ENCODE measurements around the gene SORT1.
A peak's percentile ranks its signal among the peaks of the same experiment; 100 is the strongest.

The SORT1 gene

GRCh38 chr1:109272831-109273547, 124.7 kb downstream of the SORT1 start:
- no peak for DNase-seq (ENCODE audit: low spot score)

DNA sequence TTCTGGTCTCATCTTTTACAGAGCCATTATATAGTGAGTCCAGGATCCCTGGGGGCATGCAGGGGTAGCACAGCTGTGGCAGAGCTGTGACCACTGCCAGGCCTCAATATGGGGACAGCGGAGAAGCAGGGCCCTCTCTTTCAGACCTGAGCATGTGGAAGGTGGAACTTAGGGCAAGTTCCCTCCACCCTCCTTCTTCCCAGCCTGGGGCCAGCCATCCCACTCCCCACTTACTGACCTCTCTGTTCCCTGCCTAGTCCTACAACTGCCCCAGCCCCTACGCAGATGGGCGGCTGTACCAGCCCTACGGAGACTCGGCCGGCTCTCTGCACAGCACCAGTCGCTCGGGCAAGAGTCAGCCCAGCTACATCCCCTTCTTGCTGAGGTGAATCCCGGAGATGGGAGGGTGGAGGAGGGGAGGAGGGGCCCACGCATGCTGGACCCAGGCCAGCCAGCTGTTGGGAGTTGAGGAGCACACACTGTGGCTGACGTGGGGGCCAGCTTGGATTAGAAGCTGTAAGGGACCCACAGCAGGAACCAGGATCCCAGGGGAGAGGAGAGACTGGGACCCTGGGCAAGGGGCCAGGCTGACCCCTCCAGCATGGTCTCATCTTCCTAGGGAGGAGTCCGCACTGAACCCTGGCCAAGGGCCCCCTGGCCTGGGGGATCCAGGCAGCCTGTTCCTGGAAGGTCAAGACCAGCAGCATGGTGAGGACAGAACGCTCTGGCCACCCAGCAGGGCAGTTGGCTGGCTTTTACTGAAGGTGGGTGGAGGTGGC, 125.5 kb downstream of the SORT1 start:
- no peak for DNase-seq (ENCODE audit: low spot score)

DNA sequence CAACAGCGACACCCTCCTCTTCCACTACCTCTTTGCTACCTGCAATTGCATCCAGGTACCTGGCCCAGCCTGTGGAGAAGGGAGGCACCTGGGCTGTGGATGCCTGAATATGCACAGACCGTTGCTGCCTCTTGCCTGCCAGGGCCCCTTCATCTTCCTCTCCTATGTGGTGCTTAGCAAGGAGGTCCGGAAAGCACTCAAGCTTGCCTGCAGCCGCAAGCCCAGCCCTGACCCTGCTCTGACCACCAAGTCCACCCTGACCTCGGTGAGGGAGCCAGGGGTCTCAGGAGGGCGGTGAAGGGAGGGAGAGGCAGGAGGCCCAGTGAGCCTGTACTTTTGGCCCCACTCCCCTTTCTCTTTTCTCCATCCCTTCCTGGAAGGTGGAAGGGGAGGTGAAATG, 126.3 kb downstream of the SORT1 start:
- no peak for DNase-seq (ENCODE audit: low spot score)

DNA sequence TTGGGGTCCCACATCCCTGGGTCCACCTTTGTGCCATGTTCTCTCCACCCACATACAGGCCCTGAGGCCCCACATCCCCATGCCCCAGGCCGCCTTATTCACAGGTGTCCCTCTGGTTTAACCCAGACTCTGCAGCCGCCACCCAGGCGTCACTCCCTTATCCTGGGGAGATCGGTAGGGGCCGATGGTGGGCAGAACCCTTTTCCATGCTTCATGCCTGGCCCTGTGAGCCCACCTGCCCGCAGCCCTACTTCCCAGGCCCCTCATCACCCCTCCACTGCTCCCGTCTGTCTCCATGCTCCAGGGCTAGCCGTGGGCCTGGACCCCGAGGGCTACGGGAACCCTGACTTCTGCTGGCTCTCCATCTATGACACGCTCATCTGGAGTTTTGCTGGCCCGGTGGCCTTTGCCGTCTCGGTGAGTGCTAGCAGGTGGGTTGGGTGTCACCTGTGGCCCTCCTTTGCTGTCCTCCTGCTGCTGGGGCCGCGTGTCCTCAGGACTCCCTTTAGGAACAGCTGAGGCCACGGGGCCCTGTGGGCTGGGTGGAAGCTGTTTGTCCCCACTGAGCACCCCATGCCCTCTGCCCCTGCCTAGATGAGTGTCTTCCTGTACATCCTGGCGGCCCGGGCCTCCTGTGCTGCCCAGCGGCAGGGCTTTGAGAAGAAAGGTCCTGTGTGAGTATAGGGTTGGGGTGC, 126.9 kb downstream of the SORT1 start:
- DNase-seq (ENCODE audit: low spot score): no peak

GRCh38 chr1:109269981-109270622, 127.6 kb downstream of the SORT1 start:
- DNase-seq (ENCODE audit: low spot score): no peak

DNA sequence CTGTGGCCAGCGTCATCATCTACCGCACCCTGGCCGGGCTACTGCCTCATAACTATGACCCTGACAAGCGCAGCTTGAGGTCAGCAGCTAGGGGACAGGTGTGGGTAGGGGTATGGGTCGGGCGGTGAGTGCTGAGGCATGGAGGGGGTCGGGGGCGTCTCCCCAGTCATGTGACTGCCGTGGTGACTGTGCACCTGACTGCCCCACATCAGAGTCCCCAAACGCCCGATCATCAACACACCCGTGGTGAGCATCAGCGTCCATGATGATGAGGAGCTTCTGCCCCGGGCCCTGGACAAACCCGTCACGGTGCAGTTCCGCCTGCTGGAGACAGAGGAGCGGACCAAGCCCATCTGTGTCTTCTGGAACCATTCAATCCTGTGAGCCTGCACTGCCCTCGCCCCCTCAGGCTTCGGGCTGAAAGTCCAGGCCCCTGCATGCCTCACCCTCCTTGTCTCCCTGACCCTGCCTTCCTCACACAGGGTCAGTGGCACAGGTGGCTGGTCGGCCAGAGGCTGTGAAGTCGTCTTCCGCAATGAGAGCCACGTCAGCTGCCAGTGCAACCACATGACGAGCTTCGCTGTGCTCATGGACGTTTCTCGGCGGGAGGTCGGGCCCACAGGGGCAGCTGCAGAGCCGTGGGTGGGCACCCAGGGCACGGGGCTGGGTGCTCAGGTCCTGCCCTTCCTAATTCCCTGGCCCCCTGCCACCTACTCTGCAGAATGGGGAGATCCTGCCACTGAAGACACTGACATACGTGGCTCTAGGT, 128.3 kb downstream of the SORT1 start:
- DNase-seq (ENCODE audit: low spot score): no peak

GRCh38 chr1:109268431-109269211, 129.1 kb downstream of the SORT1 start:
- DNase-seq (ENCODE audit: low spot score): no peak

GRCh38 chr1:109267743-109268300, 129.9 kb downstream of the SORT1 start:
- no peak for DNase-seq (ENCODE audit: low spot score)

GRCh38 chr1:109266965-109267364, 130.8 kb downstream of the SORT1 start:
- DNase-seq (ENCODE audit: low spot score): no peak

- no peak for DNase-seq (ENCODE audit: low spot score)
Observed at GRCh38 chr1:109265741-109266330, 131.9 kb downstream of the SORT1 start.

DNA sequence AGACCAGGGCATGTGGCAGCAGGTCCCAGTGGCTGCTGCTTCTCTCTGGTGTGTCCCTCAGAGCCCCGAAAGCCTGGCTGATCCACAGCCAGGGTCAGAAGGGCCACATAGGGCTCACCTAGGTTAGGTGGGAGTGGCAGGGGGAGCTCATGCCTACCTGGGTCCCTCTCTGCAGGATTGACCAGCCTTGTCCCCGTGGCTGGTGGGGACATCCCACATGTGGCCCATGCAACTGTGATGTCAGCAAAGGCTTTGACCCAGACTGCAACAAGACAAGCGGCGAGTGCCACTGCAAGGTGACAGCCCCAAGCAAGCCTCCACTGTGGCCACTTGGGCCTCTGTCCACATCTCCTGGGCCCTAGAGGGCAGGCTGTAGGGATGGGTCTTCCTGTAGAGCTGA, 132.7 kb downstream of the SORT1 start:
- DNase-seq (ENCODE audit: low spot score): no peak

- DNase-seq (ENCODE audit: low spot score): no peak
Observed at GRCh38 chr1:109264379-109264755, 133.4 kb downstream of the SORT1 start.

GRCh38 chr1:109263597-109264378, 133.9 kb downstream of the SORT1 start:
- peak; percentile 70 for DNase-seq (ENCODE audit: low spot score)

DNA sequence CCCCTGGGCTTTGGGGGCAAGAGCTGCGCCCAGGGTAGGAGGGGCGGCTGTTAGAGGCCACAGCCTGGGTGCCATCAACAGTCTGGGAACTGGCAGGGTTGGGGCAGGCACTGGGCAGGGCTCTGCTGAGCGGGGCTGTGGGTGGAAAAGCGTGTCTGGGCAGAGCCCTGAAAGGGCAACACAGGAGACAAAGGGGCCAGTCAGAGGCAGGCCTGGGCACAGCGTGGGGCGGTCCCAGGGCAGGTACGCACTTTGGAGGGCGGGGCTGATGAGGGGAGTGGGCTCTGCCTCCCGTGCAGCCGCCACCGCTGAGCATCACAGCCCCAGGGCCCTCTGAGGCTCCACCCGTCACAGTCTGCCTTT, 134.5 kb downstream of the SORT1 start:
- no peak for DNase-seq (ENCODE audit: low spot score)

DNA sequence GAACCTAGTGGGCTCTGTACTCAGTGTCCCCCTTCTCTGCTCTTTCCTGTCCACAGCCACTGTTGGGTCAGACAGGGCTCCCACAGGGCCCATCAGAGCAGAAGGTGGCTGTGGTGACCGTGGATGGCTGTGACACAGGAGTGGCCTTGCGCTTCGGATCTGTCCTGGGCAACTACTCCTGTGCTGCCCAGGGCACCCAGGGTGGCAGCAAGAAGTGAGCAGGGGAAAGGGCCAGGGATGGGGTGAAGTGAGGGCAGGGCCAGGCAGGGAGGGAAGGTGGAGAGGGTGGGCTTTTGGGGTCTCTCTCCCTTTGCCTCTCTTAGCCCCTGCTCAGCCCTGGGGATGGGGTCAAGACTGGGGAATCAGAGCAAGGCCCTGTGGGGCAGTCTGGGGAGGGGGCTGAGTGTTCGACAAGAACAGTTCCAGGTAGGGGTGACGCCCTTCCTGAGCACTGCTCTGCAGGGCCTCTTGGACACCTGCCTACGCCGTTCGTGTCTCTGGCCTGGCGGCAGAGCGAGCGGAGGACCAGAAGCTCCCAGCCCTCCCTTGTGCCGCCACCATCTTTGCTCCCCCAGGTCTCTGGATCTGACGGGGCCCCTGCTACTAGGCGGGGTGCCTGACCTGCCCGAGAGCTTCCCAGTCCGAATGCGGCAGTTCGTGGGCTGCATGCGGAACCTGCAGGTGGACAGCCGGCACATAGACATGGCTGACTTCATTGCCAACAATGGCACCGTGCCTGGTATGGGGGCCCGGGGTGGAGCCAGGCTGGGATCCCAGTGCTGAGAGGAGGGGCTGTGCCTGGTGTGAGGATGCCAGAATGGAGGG, 135.3 kb downstream of the SORT1 start:
- DNase-seq (ENCODE audit: low spot score): no peak

DNA sequence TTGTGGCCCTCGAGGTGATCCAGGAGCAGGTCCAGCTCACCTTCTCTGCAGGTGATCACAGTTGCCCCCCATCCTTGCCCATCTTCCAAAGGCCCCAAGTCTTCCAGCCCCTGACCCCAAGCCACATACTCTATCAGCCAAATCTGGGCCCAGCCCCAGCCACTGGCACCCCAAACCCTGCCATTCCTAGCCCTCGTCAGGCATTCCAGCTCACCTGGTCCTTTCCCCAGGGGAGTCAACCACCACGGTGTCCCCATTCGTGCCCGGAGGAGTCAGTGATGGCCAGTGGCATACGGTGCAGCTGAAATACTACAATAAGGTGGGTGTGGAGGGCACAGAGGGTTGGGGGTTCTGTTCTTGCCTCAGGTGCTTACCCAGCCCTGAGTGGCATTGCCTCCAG, 136.1 kb downstream of the SORT1 start:
- no peak for DNase-seq (ENCODE audit: low spot score)

GRCh38 chr1:109261006-109261405, 136.7 kb downstream of the SORT1 start:
- no peak for DNase-seq (ENCODE audit: low spot score)
